Ovary (tissue), 3 donors: ENCODE results near the gene SMPX.

Source experiments
- CTCF ChIP-seq, 3 donors: fragments of 450-650 bp in 2 of 3; fragments of 200-600 bp in 1 of 3; IDR thresholded peaks; one replicate each; pipeline versions ENCODE4 v1.5.1 to v1.8.0; 2016 to 2022; ENCODE audit warnings: antibody characterized with exemption in 3 of 3, mild to moderate bottlenecking in 1 of 3
- POLR2A ChIP-seq: fragments of 450-650 bp; IDR thresholded peaks from one replicate; pipeline ENCODE4 v1.6.1; 2017; ENCODE audit warnings: antibody characterized with exemption, mild to moderate bottlenecking, moderate library complexity
- donor health status: DM: no; HTN: no; CAD: no.

- no peak for TF ChIP-seq CTCF (IDR thresholded peaks at IDR 0.05)
- no peak for TF ChIP-seq POLR2A
Measured at GRCh38 chrX:21733705-21734104, 24.2 kb downstream of the SMPX start.
